ENCODE measurements around the gene NUMBL.

GRCh38 chr19:40693150-40693788 is 2.8 kb upstream of the NUMBL start:
- TF ChIP-seq CTCF (IDR thresholded peaks at IDR 0.05): no peak
- no peak for TF ChIP-seq ZFX (IDR thresholded peaks at IDR 0.05; ENCODE audit: borderline replicate concordance)
